HG03558 (cell line): ENCODE measurements around the gene KIF22.
"Not testable (repeated sequence)": the region's sequence is repeated elsewhere in the genome, so short reads cannot be mapped to it uniquely, and the experiment has no call there.

Experiments
- ATAC-seq: cut with Tn5 transposase; IDR thresholded peaks from one replicate; pipeline ENCODE4 v1.9.1; 2021; ENCODE audit warnings: moderate number of reproducible peaks; ENCODE audit not compliant: unreplicated experiment; ENCODE audit errors: extremely low read depth

The KIF22 gene

GRCh38 chr16:29793153-29793552 lies 2.6 kb downstream of the KIF22 start:
- ATAC-seq, result not testable (repeated sequence)

- ATAC-seq, result no peak
Measured at GRCh38 chr16:29794231-29794710, 3.7 kb downstream of the KIF22 start.

- no peak for ATAC-seq
Measured at GRCh38 chr16:29802416-29802935, 11.9 kb downstream of the KIF22 start.

- ATAC-seq, result no peak
Measured at GRCh38 chr16:29804020-29804419, 13.5 kb downstream of the KIF22 start.

- no peak for ATAC-seq
Measured at GRCh38 chr16:29804455-29805231, 14.1 kb downstream of the KIF22 start.

- peak; percentile 23 for ATAC-seq
Measured at GRCh38 chr16:29805232-29806098, 14.9 kb downstream of the KIF22 start.

- ATAC-seq, result no peak
Measured at GRCh38 chr16:29806099-29806579, 15.6 kb downstream of the KIF22 start, which contains the start of gene MAZ. MAZ (plus strand) TSS chr16:29806529; CDS start chr16:29806702, 173 bp downstream.

GRCh38 chr16:29806641-29807425 lies 16.3 kb downstream of the KIF22 start:
- no peak for ATAC-seq

GRCh38 chr16:29807426-29808218 lies 17.1 kb downstream of the KIF22 start:
- no peak for ATAC-seq

- no peak for ATAC-seq
Measured at GRCh38 chr16:29808219-29808900, 17.8 kb downstream of the KIF22 start.

- ATAC-seq, result no peak
Measured at GRCh38 chr16:29809031-29809747, 18.6 kb downstream of the KIF22 start.

GRCh38 chr16:29809850-29810698 lies 19.5 kb downstream of the KIF22 start:
- no peak for ATAC-seq

- no peak for ATAC-seq
Measured at GRCh38 chr16:29810699-29811169, 20.2 kb downstream of the KIF22 start.

GRCh38 chr16:29811170-29811895 lies 20.8 kb downstream of the KIF22 start:
- no peak for ATAC-seq

- ATAC-seq, result no peak
Measured at GRCh38 chr16:29811896-29812665, 21.5 kb downstream of the KIF22 start, which contains the start of gene PRRT2. PRRT2 (plus strand) TSS chr16:29812193; CDS start chr16:29813055, 862 bp downstream.
